GM18873 (cell line): ENCODE measurements around the gene MYO5B.
A peak's percentile ranks its signal among the peaks of the same experiment; 100 is the strongest.
"Not testable (repeated sequence)": the region's sequence is repeated elsewhere in the genome, so short reads cannot be mapped to it uniquely, and the experiment has no call there.

ENCODE experiments used
- ATAC-seq: cut with Tn5 transposase; IDR thresholded peaks from one replicate; pipeline ENCODE4 v1.9.1; 2021; ENCODE audit warnings: mild to moderate bottlenecking, moderate library complexity, moderate number of reproducible peaks; ENCODE audit not compliant: unreplicated experiment, low FRiP score

MYO5B gene

GRCh38 chr18:50111398-50111797 lies 83.5 kb downstream of the MYO5B start:
- no peak for ATAC-seq

GRCh38 chr18:50107468-50107977 lies 87.4 kb downstream of the MYO5B start:
- no peak for ATAC-seq

DNA sequence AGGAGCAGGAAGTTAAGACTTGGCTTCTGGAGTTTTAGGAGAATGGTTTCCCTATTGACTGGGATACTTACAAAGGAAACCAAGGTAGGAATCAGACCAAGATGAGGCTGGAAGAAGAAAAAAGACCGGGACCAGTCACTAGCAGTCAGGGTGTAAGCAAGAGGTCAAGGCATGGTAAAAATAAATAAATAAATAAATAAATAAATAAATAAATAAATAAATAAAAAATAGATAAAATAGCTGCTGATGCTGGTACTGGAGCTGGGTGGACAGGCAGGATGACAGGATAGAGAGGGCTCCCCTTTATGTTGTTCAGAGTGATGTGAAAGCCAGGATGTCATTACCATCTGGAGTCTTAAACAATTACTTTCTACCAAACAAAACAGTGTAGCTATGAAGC lies 89.9 kb downstream of the MYO5B start:
- no peak for ATAC-seq

DNA sequence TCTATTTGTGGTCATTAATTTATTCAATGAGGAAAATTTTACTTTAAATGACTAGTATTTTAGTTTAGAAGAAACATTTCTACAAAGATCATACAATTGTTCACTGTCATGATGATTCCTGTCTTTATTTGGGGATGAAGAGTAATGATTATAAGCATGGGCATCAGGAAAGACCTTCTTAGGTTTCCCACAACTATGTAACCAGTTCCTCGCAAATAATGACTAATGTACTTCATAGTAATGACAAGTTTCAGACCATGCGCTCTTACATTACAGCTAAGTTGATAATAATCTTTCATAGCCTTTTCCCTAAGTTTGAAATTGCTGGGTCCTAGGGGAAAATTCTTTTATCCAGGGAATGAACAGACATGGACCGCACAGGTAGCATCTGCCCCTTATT lies 90.5 kb downstream of the MYO5B start:
- ATAC-seq: no peak

- ATAC-seq: peak; percentile 81
Observed at GRCh38 chr18:50099725-50100407, 95.1 kb downstream of the MYO5B start.

- peak; percentile 50 for ATAC-seq
Observed at GRCh38 chr18:50097702-50098101, 97.2 kb downstream of the MYO5B start.

DNA sequence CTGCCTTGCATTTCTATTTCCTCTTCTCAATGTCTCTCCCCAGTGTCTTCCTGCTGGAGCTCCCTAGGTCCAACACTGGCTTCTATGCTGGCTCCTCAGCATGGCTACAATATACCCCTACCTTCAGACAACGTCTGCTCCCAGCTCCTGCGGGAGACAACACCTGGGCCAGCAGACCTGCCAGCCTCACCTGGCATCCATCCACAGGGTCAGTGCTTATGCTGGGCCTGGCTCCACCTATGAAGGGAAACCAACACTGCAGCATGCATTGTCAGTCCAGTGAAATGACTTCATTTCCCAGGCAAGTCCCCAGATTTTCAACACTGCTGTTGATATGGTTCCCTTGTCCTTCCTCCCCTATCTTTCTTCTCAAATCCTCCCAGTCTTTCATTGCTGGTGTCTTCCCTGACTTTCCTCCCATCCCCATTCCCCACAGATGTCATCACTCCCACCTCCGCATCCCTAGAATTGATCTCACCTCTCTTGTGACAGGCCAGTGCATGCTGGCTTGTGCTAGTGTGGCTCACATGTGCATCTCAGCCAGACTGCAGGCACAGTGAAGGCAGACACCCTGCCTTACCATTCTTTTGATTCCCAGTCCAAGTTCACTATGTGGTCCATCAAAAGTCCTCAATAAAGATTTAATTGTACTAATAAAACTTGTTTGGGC lies 98.0 kb downstream of the MYO5B start:
- ATAC-seq: no peak

DNA sequence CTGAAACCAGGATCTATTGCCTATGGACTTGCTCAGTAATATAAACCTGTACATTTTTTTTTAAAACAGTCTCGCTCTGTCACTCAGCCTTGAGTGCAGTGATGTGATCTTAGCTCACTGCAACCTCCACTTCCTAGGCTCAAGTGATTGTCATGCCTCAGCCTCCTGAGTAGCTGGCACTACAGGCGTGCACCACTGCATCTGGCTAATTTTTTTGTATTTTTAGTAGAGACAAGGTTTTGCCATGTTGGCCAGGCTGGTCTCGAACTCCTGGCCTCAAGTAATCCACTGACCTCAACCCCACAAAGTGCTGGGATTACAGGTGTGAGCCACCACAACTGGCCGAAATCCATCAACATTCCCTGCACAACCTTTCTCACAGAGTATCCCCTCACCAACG lies 100.2 kb downstream of the MYO5B start:
- ATAC-seq: not testable (repeated sequence)

DNA sequence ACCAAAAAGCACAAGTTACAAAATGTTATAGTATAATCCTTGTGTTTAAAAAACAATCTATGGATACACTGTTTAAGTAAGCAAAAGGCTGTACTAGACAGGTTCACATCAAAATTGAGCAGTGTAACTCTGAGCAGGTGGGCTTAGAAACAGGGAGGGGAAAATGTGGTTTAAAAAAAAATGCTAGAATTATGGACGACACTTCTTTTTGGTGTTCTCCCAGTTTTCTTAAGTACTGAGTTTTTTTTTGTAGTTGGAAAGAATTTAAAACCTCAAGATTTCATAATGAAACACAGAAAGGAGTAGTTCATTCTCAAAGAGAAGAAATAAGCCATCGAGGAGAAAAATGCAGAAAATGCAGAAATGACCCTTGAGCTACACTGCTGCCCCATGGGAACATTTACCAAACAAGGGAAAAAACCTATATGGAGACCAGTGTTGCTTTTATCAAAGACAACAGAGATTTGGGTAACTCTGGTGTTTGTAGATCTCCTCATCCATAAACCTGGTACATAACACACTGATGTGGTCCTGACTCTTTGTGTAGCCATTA lies 100.7 kb downstream of the MYO5B start:
- ATAC-seq: no peak

DNA sequence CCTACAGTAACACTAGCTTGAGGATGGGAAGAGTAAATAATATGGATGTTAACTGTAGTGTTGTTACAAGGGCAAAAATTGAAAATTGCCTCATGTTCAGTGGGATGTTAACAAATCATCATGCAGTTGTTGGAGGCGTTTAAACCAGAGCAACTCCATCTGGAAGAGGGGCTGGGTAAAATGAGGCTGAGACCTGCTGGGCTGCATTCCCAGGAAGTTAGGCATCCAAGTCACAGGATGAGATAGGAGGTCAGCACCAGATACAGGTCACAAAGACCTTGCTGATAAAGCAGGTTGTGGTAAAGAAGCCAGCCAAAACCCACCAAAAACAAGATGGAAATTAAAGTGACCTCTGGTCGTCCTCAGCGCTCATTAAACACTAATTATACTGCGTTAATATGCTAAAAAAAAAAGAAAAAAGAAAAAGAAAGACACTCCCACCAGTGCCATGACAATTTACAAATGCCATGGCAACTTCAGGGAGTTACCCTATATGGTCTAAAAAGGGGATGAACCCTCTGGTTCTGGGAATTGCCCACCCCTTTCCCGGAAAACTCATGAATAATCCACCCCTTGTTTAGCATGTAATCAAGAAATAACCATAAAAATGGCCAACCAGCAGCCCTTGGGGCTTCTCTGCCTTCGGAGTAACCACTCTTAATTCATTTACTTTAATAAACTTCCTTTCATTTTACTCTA lies 101.4 kb downstream of the MYO5B start:
- no peak for ATAC-seq

DNA sequence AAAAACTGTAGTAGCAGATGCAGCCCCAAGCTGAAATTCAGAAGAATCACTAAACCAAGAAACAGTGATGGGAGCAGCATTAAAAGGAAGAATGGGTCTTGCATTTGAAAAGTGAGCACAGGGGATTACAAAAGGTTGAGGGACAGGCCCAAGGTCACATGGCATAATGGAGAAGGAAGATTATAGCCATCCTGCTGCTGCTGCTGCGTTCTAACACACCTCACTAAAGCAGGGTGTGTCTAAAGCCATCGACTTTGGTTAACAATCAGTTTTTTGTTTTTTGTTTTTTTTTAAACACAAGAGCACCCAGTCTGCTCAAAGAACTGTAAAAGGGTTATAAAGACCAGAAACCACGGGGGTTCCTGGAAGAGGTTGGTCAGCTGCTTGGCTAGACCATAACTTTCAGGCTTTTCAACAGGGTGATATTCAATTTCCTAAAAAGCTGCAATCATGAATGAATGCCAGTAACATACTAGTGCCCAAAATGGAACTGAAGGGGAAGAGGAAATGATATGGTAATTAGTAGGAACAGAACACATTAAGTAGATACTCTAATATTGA lies 102.6 kb downstream of the MYO5B start:
- ATAC-seq: no peak

GRCh38 chr18:50091509-50092244 lies 103.3 kb downstream of the MYO5B start:
- ATAC-seq: no peak

- no peak for ATAC-seq
Observed at GRCh38 chr18:50090370-50091312, 104.3 kb downstream of the MYO5B start.

DNA sequence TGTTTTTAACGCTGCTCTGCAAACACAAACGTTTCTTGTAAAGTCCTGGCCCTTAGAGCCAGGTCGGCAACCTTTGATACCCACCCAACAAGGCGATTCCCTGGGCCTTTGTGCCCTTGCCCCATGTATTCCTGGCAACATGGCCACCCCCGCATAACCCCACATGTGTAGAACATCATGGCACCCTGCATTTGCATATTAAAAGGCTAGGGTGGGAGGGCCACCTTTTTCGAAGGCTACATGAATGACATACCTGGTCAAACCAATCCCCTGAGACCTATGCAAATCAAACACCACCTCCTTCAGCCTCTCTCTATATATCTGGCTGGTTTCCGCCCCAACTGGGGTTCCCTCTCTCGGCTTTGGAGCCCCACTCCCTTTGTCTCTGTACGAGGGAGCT lies 105.2 kb downstream of the MYO5B start:
- no peak for ATAC-seq

DNA sequence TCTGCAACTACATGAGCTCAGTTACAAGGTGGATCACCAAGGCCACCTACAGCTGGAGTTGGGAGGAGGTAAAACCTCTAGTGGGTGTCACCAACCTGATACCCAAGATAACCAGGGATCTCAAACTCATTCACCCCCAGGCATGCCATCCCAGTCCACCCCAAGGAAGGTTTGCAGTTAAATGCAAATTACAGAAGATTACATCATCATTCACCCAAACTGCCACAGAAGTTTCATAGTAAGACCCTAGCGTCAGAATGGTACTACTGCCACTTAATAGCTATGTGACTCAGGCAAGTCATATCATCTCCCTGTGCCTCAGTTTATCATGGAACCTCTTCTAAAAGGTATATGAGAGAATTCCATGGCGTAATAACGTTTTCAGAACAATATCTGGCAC lies 111.2 kb downstream of the MYO5B start:
- ATAC-seq: no peak

DNA sequence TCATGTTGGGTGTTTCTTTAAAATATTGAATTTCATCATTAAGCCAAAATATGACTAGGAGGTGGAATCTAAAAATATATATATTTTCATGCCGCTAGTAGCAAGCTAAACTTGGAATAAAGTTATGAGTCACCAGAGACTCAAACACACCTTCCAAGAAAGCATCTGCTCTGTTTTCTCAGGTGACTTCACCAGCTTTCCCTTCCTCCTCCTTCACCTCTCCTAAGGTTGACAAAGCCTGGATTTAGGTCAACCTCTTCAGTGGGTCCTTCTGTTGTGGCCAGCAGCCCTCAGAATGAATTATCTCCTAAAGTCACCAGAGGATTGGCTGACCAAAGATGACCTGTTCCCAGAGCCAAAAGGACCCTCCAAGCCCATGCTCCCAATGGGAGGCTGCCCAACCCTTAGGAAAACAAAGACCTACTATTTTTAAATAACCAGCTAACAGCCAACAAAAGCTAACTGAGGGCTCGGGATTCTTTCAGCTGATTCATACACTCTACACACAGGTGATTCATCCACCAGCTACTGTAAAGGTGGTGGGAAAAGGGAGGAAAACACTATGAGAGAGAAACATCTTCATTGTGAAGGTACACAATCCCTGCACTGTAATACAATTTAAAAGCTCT lies 113.9 kb downstream of the MYO5B start:
- no peak for ATAC-seq

GRCh38 chr18:50080316-50080715 lies 114.6 kb downstream of the MYO5B start:
- ATAC-seq: no peak

DNA sequence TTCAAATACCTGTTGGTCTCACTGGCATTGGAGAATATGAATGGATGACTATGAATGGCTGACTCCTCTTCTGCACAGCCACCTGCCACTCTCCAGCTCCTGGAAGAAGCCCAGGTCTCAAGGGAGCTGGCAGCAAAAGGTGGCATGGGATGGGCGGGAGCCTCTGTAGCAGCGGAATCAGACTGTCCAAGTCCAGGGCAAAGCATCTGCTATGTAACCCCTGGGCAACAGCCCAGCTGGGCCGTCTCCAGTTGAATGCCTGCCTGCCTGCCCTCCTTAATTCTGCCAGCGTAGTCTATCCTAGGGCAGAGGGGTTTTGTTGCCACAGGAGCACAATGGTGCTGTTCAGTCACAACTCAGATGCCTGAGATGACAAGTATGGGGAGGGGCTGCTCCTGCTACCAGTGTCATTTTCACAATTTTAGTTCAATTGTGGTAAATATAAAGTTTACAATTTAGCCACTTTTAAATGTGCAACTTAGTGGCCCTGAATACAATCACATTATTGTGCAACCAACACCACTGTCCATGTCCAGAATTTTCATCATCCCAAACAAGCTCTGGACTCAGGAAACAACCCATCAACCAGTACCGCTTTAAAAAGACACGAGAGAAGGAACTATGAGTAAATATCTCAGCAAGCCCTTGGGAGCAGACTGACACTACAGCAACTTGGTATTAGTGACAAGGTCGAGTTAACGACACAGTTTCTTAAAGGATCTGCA lies 115.2 kb downstream of the MYO5B start:
- ATAC-seq: no peak
